SK-N-SH (cell line): Measurements from ENCODE around the gene PFKM. TPM values are rescaled to one million over a fixed set of nuclear protein-coding genes. Genes with fewer than 3 reads are reported as not detected.

ENCODE experiments used
- CTCF ChIA-PET: fragments of 300-600, 350-600 bp; formaldehyde crosslinking; extraction: SDS; loops from one replicate; lab custom pipeline; 2021; lab: Yijun Ruan, JAX
- POLR2A ChIA-PET: fragments of 350-600 bp; sonication (Branson Sonifier 250); formaldehyde crosslinking; extraction: SDS; loops from one replicate; lab custom pipeline; 2020; ENCODE audit warnings: antibody characterized with exemption, inconsistent platforms; lab: Yijun Ruan, JAX
- DNase-seq: peaks from one replicate; pipeline ENCODE4 v3.0.0; 2012
- H2AFZ ChIP-seq: fragments of 200-600 bp; sonication (generic); 2 replicates; pipeline ENCODE4 v1.8.1; 2016; ENCODE audit warnings: antibody characterized with exemption, mild to moderate bottlenecking, low read depth
- H3F3A ChIP-seq: fragments of 200-600 bp; sonication (generic); replicated peaks from 2 replicates; pipeline ENCODE3; 2016; ENCODE audit warnings: antibody characterized with exemption, mild to moderate bottlenecking; ENCODE audit not compliant: insufficient read depth
- H3K27ac ChIP-seq, 2 experiments: fragments of 200-500 bp in 1 of 2; fragments of 200-600 bp in 1 of 2; sonication (Bioruptor generic) in 1 of 2; sonication (generic), shearing (Covaris generic) in 1 of 2; 2 replicates each; pipeline versions ENCODE4 v1.5.1 to v1.6.1; 2014 to 2016; ENCODE audit warnings: low read depth in 2 of 2, inconsistent platforms in 1 of 2, low read length in 1 of 2, mild to moderate bottlenecking in 1 of 2, mixed read lengths in 1 of 2
- H3K27me3 ChIP-seq: fragments of 200-600 bp; sonication (generic), shearing (Covaris generic); 2 replicates; pipeline ENCODE4 v1.6.1; 2016; ENCODE audit warnings: mixed run types; ENCODE audit not compliant: insufficient read depth
- H3K36me3 ChIP-seq, 2 experiments: fragments of 200-500 bp in 1 of 2; fragments of 200-600 bp in 1 of 2; sonication (Bioruptor generic) in 1 of 2; sonication (generic) in 1 of 2; replicated peaks in 1 of 2; 2 replicates each; pipeline versions ENCODE3 to v1.5.1; 2014 to 2016; ENCODE audit warnings: low read length in 1 of 2, mild to moderate bottlenecking in 1 of 2; ENCODE audit not compliant: insufficient read depth in 2 of 2, control insufficient read depth in 1 of 2
- H3K4me1 ChIP-seq, 2 experiments: fragments of 200-500 bp in 1 of 2; fragments of 200-600 bp in 1 of 2; sonication (Bioruptor generic) in 1 of 2; sonication (generic), shearing (Covaris generic) in 1 of 2; 2 replicates each; pipeline versions ENCODE4 v1.5.1 to v1.6.1; 2014 to 2016; ENCODE audit warnings: low read depth in 1 of 2, low read length in 1 of 2, mixed run types in 1 of 2; ENCODE audit not compliant: insufficient read depth in 2 of 2, control insufficient read depth in 1 of 2
- H3K4me2 ChIP-seq: fragments of 200-600 bp; sonication (generic), shearing (Covaris generic); 2 replicates; pipeline ENCODE4 v1.6.1; 2017; ENCODE audit warnings: mixed run types
- H3K4me3 ChIP-seq, 2 experiments: fragments of 200-500 bp in 1 of 2; fragments of 200-600 bp in 1 of 2; sonication (Bioruptor generic) in 1 of 2; sonication (generic), shearing (Covaris generic) in 1 of 2; 2 replicates each; pipeline versions ENCODE4 v1.5.1 to v1.8.1; 2014 to 2016; ENCODE audit warnings: low read depth in 2 of 2, inconsistent platforms in 1 of 2, low read length in 1 of 2, mild to moderate bottlenecking in 1 of 2, mixed read lengths in 1 of 2, moderate library complexity in 1 of 2
- H3K79me2 ChIP-seq: fragments of 200-600 bp; sonication (generic); 2 replicates; pipeline ENCODE4 v1.8.1; 2017; ENCODE audit warnings: mild to moderate bottlenecking; ENCODE audit not compliant: insufficient read depth
- H3K9ac ChIP-seq: fragments of 200-600 bp; sonication (generic); 2 replicates; pipeline ENCODE4 v1.6.1; 2017; ENCODE audit warnings: mixed run types
- H3K9me2 ChIP-seq: fragments of 200-600 bp; sonication (generic); 2 replicates; pipeline ENCODE4 v1.6.1; 2017; ENCODE audit warnings: mixed run types
- H3K9me3 ChIP-seq: fragments of 200-600 bp; sonication (generic); 2 replicates; pipeline ENCODE4 v1.6.1; 2017; ENCODE audit warnings: mixed run types, mild to moderate bottlenecking, moderate library complexity
- H4K20me1 ChIP-seq: fragments of 200-600 bp; sonication (generic); 2 replicates; pipeline ENCODE4 v1.6.1; 2017; ENCODE audit warnings: mild to moderate bottlenecking, mixed run types; ENCODE audit not compliant: insufficient read depth
- CHD2 ChIP-seq: fragments of 150-350 bp; IDR thresholded peaks from 2 replicates; pipeline ENCODE4 v1.6.1; 2018; ENCODE audit warnings: low read length; ENCODE audit not compliant: partially characterized antibody
- CTCF ChIP-seq: fragments of 200-600 bp; sonication (generic); IDR thresholded peaks from 2 replicates; pipeline ENCODE4 v1.6.1; 2017; ENCODE audit warnings: antibody characterized with exemption, mild to moderate bottlenecking, moderate library complexity
- EP300 ChIP-seq, 2 experiments: IDR thresholded peaks; 2 replicates each; pipeline versions ENCODE4 v1.4.0 to v1.6.1; 2012; ENCODE audit warnings: borderline replicate concordance in 1 of 2, low read depth in 1 of 2, low read length in 1 of 2
- GABPA ChIP-seq: IDR thresholded peaks from 2 replicates; pipeline ENCODE4 v1.4.0; 2012; ENCODE audit warnings: low read depth, mild to moderate bottlenecking
- MXI1 ChIP-seq: IDR thresholded peaks from 2 replicates; pipeline ENCODE4 v1.6.1; 2012; ENCODE audit warnings: mild to moderate bottlenecking, low read depth, low read length, improper control_type of control experiment
- PBX3 ChIP-seq: IDR thresholded peaks from 2 replicates; pipeline ENCODE4; 2012
- POLR2AphosphoS5 ChIP-seq: IDR thresholded peaks from 2 replicates; pipeline ENCODE4 v1.6.1; 2012; ENCODE audit warnings: low read depth, low read length
- SMC3 ChIP-seq: IDR thresholded peaks from 2 replicates; pipeline ENCODE4 v1.6.1; 2012; ENCODE audit warnings: low read depth, low read length, improper control_type of control experiment
- TEAD4 ChIP-seq: IDR thresholded peaks from 2 replicates; pipeline ENCODE4 v1.4.0; 2012; ENCODE audit warnings: mild to moderate bottlenecking, borderline replicate concordance; ENCODE audit not compliant: insufficient read depth
- USF2 ChIP-seq: fragments of 150-350 bp; IDR thresholded peaks from 2 replicates; pipeline ENCODE4 v1.6.1; 2017; ENCODE audit warnings: antibody characterized with exemption, low read length, low read depth, borderline replicate concordance
- WGBS: methylation state at CpG from one replicate; pipeline ENCODE4 v1.1.6; 2017; ENCODE audit warnings: low lambda C conversion rate; 5-methylcytosine and 5-hydroxymethylcytosine counted together
- polyA plus RNA-seq, 3 experiments: library from polyadenylated mRNA; depleted of rRNA; stranded (reverse); fragments of >200 nt; gene quantifications; 2 replicates each; pipeline ENCODE4 v1.2.3, GENCODE V29; 2012

Gene PFKM
- polyA plus RNA-seq, 1 of the 3 experiments (the other 2 are of a cell fraction) = 85.0 TPM

- TF ChIP-seq USF2 (no peak), MXI1 (peak; percentile 65; the same call in 1 of the 2 replicates), TEAD4 (no peak), SMC3 (peak; percentile 32; the same call in 1 of the 2 replicates), CTCF (peak; percentile 54), POLR2AphosphoS5 (peak; percentile 72; the same call in 1 of the 2 replicates), EP300 (IDR thresholded peaks at IDR 0.05; ENCODE audit: borderline replicate concordance in 1 of 2, low read depth in 1 of 2, low read length in 1 of 2) (no peak; a peak in 2 of 4 replicates), PBX3 (no peak), GABPA (no peak; the same call in 1 of the 2 replicates)
- TF ChIP-seq, all 33 proteins: peak for 12
Measured at GRCh38 chr12:48183091-48183875, 64.1 kb downstream of the PFKM start, which contains the start of gene CCDC184 (continued).

- H3K27me3 ChIP-seq = no peaks in the 10 kb centered on the region
- TF ChIP-seq CTCF (0 out of 2 replicates have a peak, but pooled peaks have one; percentile 2), TEAD4 (no peak), CHD2 (no peak)
- no peaks in the 10 kb centered on the region for H4K20me1 ChIP-seq
- peak overlapping the region; percentile 65 to 90 for H3K4me3 ChIP-seq
- ChIA-PET POLR2A (interaction anchor here (1.0 to 1.5 kb wide), 4 partner anchors 10 to 27 kb away, joined by 3 to 11 read pairs (median 3); partner anchors contain the start of gene ASB8), CTCF (interaction anchor here (0.7 to 8.2 kb wide), 12 partner anchors 10 to 434 kb away, joined by 3 to 90 read pairs (median 4); partner anchors contain the start of gene ASB8)
- H3K9me2 ChIP-seq = no peaks in the 10 kb centered on the region
- H3K4me1 ChIP-seq = peaks cover 9 to 26% of the 10 kb centered on the region in 2 experiments; a peak in 3 of 4 replicates
- no peaks in the 10 kb centered on the region for H3K79me2 ChIP-seq
- H2AFZ ChIP-seq = peak overlapping the region; percentile 86
- peak overlapping the region; percentile 80 to 96; a peak in 3 of 4 replicates for H3K27ac ChIP-seq
- peak overlapping the region; percentile 71 for H3K9ac ChIP-seq
- H3K36me3 ChIP-seq = no peaks in the 10 kb centered on the region
- WGBS = 27% methylated on average over 6 of the region's 61 CpGs
- peak; percentile 81 for DNase-seq
- H3F3A ChIP-seq = no peaks in the 10 kb centered on the region
- H3K9me3 ChIP-seq = no peaks in the 10 kb centered on the region
- peak overlapping the region; percentile 83 for H3K4me2 ChIP-seq
Measured at GRCh38 chr12:48183876-48184548, 64.8 kb downstream of the PFKM start.
